NT2/D1 (cell line): ENCODE results near the gene CYREN.
A peak's percentile ranks its signal among the peaks of the same experiment; 100 is the strongest.

Experiments used
- DNase-seq: peaks from one replicate; pipeline ENCODE4 v3.0.0-alpha.2; 2011; ENCODE audit warnings: low read depth, low spot score
- H3K27me3 ChIP-seq: 2 replicates; pipeline ENCODE4 v1.6.0; 2011; ENCODE audit warnings: mild to moderate bottlenecking; ENCODE audit not compliant: insufficient read length, insufficient read depth
- H3K36me3 ChIP-seq: 2 replicates; pipeline ENCODE4 v1.6.1; 2011; ENCODE audit warnings: mild to moderate bottlenecking, low read length, mixed read lengths; ENCODE audit not compliant: insufficient read depth, insufficient read length
- H3K4me1 ChIP-seq: 2 replicates; pipeline ENCODE4 v1.5.1; 2011; ENCODE audit not compliant: insufficient read depth, insufficient read length
- H3K4me3 ChIP-seq: 2 replicates; pipeline ENCODE4 v1.5.1; 2011; ENCODE audit warnings: low read depth; ENCODE audit not compliant: insufficient read length
- H3K9ac ChIP-seq: 2 replicates; pipeline ENCODE4 v1.6.0; 2011; ENCODE audit warnings: low read depth; ENCODE audit not compliant: insufficient read length
- H3K9me3 ChIP-seq: 2 replicates; pipeline ENCODE4 v1.5.1; 2011; ENCODE audit warnings: mild to moderate bottlenecking, low read length; ENCODE audit not compliant: insufficient read depth
- SUZ12 ChIP-seq: IDR thresholded peaks from 2 replicates; pipeline ENCODE4 v1.6.1; 2011; ENCODE audit not compliant: insufficient read length, insufficient read depth; ENCODE audit errors: extremely low read depth
- YY1 ChIP-seq: IDR thresholded peaks from 2 replicates; pipeline ENCODE4 v1.6.1; 2011; ENCODE audit not compliant: insufficient read length, insufficient read depth
- ZNF274 ChIP-seq: IDR thresholded peaks from 2 replicates; pipeline ENCODE4 v1.6.1; 2011; ENCODE audit warnings: mild to moderate bottlenecking, low read depth, low read length

The CYREN gene

GRCh38 chr7:135181929-135182678 is 11.6 kb upstream of the CYREN start:
- Histone ChIP-seq H3K36me3 (peaks cover 44% of the 10 kb centered on the region), H3K9ac (no peak overlapping the region), H3K4me3 (no peak overlapping the region), H3K4me1 (peaks cover 3% of the 10 kb centered on the region), H3K9me3 (peaks cover 54% of the 10 kb centered on the region), H3K27me3 (no peaks in the 10 kb centered on the region)
- DNase-seq: no peak
- TF ChIP-seq ZNF274: no peak
- TF ChIP-seq SUZ12: no peak
- TF ChIP-seq YY1: no peak

DNA sequence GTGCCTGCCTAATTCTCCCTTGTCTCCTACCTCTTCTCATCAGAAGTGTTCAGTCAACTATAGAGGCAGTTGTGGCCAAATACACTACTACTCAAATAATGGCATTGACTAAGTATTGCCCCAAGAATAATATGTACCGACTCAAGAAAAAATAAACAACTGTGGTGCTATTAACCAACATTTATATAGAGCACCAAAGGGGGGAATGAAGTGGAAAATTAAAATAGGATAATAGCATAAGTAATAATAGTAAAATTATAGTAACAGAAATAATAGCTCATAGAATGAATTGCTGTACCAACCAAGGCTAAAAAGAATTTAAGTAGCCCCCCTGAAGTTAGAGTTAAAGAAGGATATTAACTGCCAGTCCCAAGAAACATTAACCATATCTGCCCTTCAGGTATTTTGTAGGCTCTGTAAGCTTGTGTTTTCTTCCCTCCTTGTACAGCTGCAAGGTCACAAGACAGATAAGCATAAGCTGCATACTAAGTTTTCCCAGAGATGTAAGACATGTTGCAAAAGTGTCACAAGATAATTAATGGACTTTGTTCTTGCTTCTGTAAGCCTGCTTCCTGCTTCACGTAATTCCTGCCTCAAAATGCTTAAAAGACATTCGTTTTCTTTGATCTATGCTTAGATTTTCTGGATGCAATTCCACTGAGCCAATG is 10.9 kb upstream of the CYREN start:
- Histone ChIP-seq H3K9me3 (peaks cover 54% of the 10 kb centered on the region), H3K27me3 (no peaks in the 10 kb centered on the region), H3K9ac (no peak overlapping the region), H3K4me1 (peaks cover 3% of the 10 kb centered on the region), H3K4me3 (no peak overlapping the region), H3K36me3 (peaks cover 37% of the 10 kb centered on the region)
- no peak for TF ChIP-seq ZNF274
- no peak for TF ChIP-seq SUZ12
- no peak for TF ChIP-seq YY1
- no peak for DNase-seq

- Histone ChIP-seq H3K9ac (no peak overlapping the region), H3K27me3 (no peaks in the 10 kb centered on the region), H3K4me1 (peaks cover 3% of the 10 kb centered on the region), H3K9me3 (peaks cover 54% of the 10 kb centered on the region), H3K36me3 (peaks cover 25% of the 10 kb centered on the region), H3K4me3 (no peak overlapping the region)
- TF ChIP-seq YY1 (no peak), ZNF274 (no peak), SUZ12 (no peak)
- no peak for DNase-seq
Measured at GRCh38 chr7:135180122-135180521, 9.6 kb upstream of the CYREN start.

- H3K9me3 ChIP-seq: peaks cover 54% of the 10 kb centered on the region
- H3K36me3 ChIP-seq: peaks cover 23% of the 10 kb centered on the region
- H3K4me3 ChIP-seq: no peak overlapping the region
- no peak for TF ChIP-seq YY1
- TF ChIP-seq ZNF274: no peak
- no peak for TF ChIP-seq SUZ12
- no peak overlapping the region for H3K9ac ChIP-seq
- H3K4me1 ChIP-seq: peaks cover 3% of the 10 kb centered on the region
- no peaks in the 10 kb centered on the region for H3K27me3 ChIP-seq
- DNase-seq: no peak
Measured at GRCh38 chr7:135179321-135179925, 8.9 kb upstream of the CYREN start.

- no peak for DNase-seq
- Histone ChIP-seq H3K4me1 (peaks cover 3% of the 10 kb centered on the region), H3K9me3 (peaks cover 54% of the 10 kb centered on the region), H3K9ac (no peak overlapping the region), H3K27me3 (no peaks in the 10 kb centered on the region), H3K36me3 (peaks cover 13% of the 10 kb centered on the region), H3K4me3 (no peak overlapping the region)
- TF ChIP-seq YY1 (no peak), ZNF274 (no peak), SUZ12 (no peak)
Measured at GRCh38 chr7:135178364-135178763, 7.9 kb upstream of the CYREN start.

GRCh38 chr7:135177028-135177696 is 6.7 kb upstream of the CYREN start:
- no peak for TF ChIP-seq YY1
- TF ChIP-seq SUZ12: no peak
- TF ChIP-seq ZNF274: no peak
- peaks cover 43% of the 10 kb centered on the region for H3K9me3 ChIP-seq
- no peak overlapping the region for H3K9ac ChIP-seq
- H3K36me3 ChIP-seq: peaks cover 4% of the 10 kb centered on the region
- no peaks in the 10 kb centered on the region for H3K27me3 ChIP-seq
- no peak overlapping the region for H3K4me3 ChIP-seq
- peak; percentile 71 for DNase-seq
- peaks cover 3% of the 10 kb centered on the region for H3K4me1 ChIP-seq
